Measurements from ENCODE around the gene MELTF.

MELTF gene

DNA sequence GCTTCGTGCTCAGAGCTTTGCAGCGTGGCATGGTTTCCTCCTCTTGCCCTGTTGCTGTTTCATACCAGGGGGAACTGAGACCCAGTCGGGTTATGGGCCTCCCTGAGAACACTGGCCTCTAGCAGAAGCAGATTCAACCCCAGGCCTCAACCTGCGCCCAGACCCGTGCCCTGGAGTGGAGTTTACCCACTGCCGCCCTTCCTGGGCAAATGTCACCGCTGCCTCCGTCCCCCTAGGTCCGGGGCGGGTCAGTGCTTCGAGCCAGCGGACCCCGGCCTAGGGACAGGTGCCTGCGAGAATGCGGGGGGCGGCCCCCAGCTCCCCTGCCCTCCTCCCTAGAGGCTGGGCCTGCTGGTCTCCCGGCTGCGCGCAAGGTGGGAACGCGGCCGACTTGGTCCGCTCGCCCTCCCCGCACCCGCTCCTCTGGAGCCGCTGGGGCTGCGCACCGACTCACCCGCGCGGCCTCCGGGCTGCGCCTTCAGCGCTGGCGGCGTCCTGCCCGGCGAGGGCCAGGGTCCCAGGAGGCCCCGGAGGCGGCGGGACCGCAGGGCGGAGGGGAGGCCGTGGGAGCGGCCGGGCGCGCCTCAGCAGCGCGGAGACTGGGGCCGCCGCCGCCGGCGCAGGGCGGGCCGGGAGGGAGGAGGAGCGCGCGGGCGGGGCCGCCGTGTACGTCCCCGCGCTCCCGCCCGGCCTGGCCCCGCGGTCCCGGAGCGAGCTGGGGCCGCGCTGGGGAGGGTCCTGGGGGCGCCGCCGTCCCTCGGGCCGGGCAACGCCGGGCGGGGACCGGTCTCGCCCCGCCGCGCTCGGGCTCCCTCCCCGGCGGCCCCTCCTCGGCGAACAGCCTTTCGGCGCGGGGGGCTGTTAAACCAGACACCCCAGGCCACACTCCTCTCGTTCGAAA is 61.1 kb downstream of the MELTF start, which contains the start of gene PIGZ:
TSS of gene PIGZ (minus strand) at position 601 of the 901 bp plus-strand sequence. CDS start 16,802 bp downstream, outside the sequence.
- Histone ChIP-seq H3K27me3 (peaks cover 32% of the 10 kb centered on the region), H3K4me3 (ENCODE audit: low read depth in 1 of 2, low read length in 1 of 2) (peak within 1 kb of the TSS; percentile 80 to 91), H3K9me3 (no peaks in the 10 kb centered on the region), H3K36me3 (no peaks in the 10 kb centered on the region), H3K4me1 (ENCODE audit: control insufficient read depth in 1 of 2, insufficient read depth in 1 of 2, low read depth in 1 of 2, low read length in 1 of 2) (peaks cover 9 to 14% of the 10 kb centered on the region in 2 experiments), H3K27ac (peak within 1 kb of the TSS; percentile 62)
- TF ChIP-seq, protein P1, sequence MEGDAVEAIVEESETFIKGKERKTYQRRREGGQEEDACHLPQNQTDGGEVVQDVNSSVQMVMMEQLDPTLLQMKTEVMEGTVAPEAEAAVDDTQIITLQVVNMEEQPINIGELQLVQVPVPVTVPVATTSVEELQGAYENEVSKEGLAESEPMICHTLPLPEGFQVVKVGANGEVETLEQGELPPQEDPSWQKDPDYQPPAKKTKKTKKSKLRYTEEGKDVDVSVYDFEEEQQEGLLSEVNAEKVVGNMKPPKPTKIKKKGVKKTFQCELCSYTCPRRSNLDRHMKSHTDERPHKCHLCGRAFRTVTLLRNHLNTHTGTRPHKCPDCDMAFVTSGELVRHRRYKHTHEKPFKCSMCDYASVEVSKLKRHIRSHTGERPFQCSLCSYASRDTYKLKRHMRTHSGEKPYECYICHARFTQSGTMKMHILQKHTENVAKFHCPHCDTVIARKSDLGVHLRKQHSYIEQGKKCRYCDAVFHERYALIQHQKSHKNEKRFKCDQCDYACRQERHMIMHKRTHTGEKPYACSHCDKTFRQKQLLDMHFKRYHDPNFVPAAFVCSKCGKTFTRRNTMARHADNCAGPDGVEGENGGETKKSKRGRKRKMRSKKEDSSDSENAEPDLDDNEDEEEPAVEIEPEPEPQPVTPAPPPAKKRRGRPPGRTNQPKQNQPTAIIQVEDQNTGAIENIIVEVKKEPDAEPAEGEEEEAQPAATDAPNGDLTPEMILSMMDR (IDR thresholded peaks at IDR 0.05) = no peak

DNA sequence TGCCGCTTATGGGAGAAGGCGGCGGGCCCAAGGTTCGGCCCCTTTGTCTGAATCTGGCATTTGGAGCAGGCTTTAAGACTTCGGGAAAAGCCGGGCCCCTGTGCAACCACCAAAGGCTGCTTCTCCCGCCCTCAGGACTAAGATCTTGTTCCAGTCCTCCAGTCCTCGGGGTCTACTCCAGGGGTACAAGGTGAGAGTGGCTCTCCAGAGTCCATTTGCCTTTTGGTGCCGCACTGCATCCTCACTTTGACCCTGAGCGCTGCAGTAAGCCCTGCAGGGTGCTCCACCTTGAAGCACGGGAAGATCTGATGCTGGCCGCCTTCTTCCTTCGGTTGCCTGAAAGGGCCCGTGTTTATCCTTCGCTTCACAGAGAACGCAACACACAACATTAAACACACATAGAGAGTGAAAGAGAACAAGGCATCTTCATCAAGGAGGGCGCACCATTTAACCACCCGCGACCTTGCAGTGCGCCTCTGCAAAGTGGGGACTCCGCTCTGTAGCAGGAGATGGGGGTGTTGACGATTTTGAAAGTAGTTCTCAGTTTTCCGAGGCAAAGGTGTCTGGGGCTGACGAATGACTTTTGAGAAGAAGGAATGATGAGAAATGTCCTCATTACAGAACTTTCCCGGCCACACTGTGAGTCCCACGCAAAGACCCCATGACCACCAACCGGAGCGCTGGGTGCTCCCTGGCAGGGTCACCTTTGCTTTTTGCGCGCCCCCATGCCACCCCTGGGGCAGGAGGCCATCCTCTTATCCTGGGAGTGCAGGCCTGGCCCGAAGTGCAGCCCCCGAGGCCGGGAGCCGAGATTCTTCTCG is 62.0 kb downstream of the MELTF start:
- H3K27ac ChIP-seq = no peak overlapping the region

DNA sequence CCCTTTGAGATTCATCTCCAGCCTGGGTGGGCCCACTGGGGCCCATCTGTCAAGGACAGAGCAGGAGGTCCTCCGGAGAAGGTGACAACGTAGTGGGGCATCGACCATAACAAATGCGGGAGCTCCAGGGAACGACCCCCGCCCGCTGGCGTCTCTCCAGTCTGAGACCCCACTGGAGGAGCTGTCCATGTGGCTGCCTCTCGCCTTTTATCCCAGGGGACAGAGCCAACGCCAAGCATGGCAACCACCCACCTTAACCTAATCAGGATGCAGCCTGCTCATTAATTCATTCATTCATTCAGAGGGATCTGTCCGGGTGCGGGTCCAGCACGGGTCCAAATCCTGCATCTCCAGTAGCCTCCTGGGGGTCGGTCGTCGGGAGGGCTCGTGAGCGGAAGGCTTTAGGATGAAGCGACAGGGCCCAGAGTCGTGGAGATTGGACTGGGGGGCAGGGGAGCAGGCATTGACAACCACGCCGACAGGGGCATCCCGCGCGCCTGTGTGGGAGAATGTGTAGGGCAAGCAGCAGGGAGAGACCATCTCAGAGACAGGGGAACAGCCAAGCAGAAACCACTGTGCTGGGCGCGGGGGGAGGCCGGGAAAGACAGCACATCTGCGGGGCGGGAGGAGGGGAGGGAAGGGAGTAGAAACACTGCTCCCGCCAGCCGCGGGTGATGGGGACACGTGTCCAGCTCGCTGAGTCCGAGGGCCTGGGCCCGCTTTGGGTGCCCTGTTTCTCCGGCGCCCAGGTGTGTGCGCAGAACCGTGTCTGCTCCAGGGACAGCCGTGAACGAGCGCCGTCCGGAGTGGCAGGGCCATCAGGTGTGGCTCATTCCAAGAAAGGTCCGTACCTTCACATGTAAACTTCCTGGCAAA is 62.9 kb downstream of the MELTF start:
- peaks cover 9 to 14% of the 10 kb centered on the region in 2 experiments for H3K4me1 ChIP-seq (ENCODE audit: control insufficient read depth in 1 of 2, insufficient read depth in 1 of 2, low read depth in 1 of 2, low read length in 1 of 2)
- no peak overlapping the region for H3K27ac ChIP-seq
- no peaks in the 10 kb centered on the region for H3K36me3 ChIP-seq
- H3K4me3 ChIP-seq (ENCODE audit: low read depth in 1 of 2, low read length in 1 of 2) = no peak overlapping the region
- peaks cover 32% of the 10 kb centered on the region for H3K27me3 ChIP-seq
- H3K9me3 ChIP-seq = no peaks in the 10 kb centered on the region
- TF ChIP-seq, protein P1 (IDR thresholded peaks at IDR 0.05) = no peak

More for the DNA sequence above, 62.0 kb downstream of the MELTF start:
- peaks cover 32% of the 10 kb centered on the region for H3K27me3 ChIP-seq
- H3K4me1 ChIP-seq (ENCODE audit: control insufficient read depth in 1 of 2, insufficient read depth in 1 of 2, low read depth in 1 of 2, low read length in 1 of 2) = peaks cover 9 to 14% of the 10 kb centered on the region in 2 experiments
- TF ChIP-seq, protein P1 (IDR thresholded peaks at IDR 0.05) = no peak
- H3K9me3 ChIP-seq = no peaks in the 10 kb centered on the region
- H3K36me3 ChIP-seq = no peaks in the 10 kb centered on the region
- H3K4me3 ChIP-seq (ENCODE audit: low read depth in 1 of 2, low read length in 1 of 2) = peak overlapping the region; percentile 78 to 80

DNA sequence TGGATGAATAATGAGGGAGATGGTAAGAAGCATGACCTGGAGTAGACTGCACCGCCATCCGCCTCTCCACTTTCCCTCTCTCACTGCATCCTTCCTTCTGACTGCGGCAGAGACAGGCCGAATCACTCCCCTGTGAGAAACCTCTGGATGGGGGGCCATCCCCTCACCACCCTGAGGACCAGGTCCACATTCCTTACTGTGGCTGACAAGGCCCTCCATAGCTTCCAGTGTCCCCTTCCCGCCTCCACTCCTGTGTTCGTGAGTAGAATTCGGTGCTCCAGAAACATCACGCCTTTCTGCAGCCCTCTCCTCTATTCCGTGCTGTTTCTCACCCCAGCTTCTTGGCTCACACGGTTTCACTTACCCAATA is 63.8 kb downstream of the MELTF start:
- Histone ChIP-seq H3K4me3 (ENCODE audit: low read depth in 1 of 2, low read length in 1 of 2) (no peak overlapping the region), H3K9me3 (no peaks in the 10 kb centered on the region), H3K27me3 (peaks cover 27% of the 10 kb centered on the region), H3K27ac (no peak overlapping the region), H3K36me3 (no peaks in the 10 kb centered on the region), H3K4me1 (ENCODE audit: control insufficient read depth in 1 of 2, insufficient read depth in 1 of 2, low read depth in 1 of 2, low read length in 1 of 2) (peaks cover 9 to 14% of the 10 kb centered on the region in 2 experiments)
- TF ChIP-seq, protein P1 (IDR thresholded peaks at IDR 0.05) = no peak

Measured in neutrophil (primary cell).